HL-60 (cell line): ENCODE measurements around the gene GNPTG.

Experiments
- POLR2AphosphoS5 ChIP-seq: IDR thresholded peaks from 2 replicates; pipeline ENCODE4 v1.6.1; 2012; ENCODE audit warnings: low read depth
- REST ChIP-seq: IDR thresholded peaks from 2 replicates; pipeline ENCODE4 v1.6.1; 2012; ENCODE audit warnings: low read depth; ENCODE audit not compliant: insufficient replicate concordance
- SPI1 ChIP-seq: IDR thresholded peaks from 2 replicates; pipeline ENCODE4 v1.6.1; 2012; ENCODE audit warnings: low read depth, mild to moderate bottlenecking, borderline replicate concordance
- TF ChIP-seq, protein P1 (sequence below): IDR thresholded peaks from one replicate; pipeline ENCODE4 v1.5.1; 2011; ENCODE audit warnings: low read length, control low read depth, inconsistent platforms; ENCODE audit not compliant: insufficient read depth

DNA sequence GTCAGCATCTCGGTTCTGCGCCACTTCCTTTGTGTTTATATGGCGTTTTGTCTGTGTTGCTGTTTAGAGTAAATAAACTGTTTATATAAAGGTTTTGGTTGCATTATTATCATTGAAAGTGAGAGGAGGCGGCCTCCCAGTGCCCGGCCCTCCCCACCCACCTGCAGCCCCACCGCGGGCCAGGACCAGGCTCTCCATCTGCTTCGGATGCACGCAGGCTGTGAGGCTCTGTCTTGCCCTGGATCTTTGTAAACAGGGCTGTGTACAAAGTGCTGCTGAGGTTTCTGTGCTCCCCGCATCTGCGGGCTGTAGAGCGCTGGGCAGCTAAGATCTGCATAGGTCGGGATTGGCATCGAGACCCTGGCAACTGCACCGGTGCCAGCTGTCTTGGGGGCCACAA is 26.5 kb upstream of the GNPTG start:
- TF ChIP-seq, protein P1, sequence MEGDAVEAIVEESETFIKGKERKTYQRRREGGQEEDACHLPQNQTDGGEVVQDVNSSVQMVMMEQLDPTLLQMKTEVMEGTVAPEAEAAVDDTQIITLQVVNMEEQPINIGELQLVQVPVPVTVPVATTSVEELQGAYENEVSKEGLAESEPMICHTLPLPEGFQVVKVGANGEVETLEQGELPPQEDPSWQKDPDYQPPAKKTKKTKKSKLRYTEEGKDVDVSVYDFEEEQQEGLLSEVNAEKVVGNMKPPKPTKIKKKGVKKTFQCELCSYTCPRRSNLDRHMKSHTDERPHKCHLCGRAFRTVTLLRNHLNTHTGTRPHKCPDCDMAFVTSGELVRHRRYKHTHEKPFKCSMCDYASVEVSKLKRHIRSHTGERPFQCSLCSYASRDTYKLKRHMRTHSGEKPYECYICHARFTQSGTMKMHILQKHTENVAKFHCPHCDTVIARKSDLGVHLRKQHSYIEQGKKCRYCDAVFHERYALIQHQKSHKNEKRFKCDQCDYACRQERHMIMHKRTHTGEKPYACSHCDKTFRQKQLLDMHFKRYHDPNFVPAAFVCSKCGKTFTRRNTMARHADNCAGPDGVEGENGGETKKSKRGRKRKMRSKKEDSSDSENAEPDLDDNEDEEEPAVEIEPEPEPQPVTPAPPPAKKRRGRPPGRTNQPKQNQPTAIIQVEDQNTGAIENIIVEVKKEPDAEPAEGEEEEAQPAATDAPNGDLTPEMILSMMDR, result no peak
- TF ChIP-seq POLR2AphosphoS5 (no peak), REST (no peak), SPI1 (no peak)
